ENCODE data around the gene TTLL12. TPM values are rescaled to one million over a fixed set of nuclear protein-coding genes. Genes with fewer than 3 reads are reported as not detected.

The TTLL12 gene
- total and polyA plus RNA-seq, 5 donors from 2014 or later, result 14.1 to 23.7 (median 21.6) TPM

DNA sequence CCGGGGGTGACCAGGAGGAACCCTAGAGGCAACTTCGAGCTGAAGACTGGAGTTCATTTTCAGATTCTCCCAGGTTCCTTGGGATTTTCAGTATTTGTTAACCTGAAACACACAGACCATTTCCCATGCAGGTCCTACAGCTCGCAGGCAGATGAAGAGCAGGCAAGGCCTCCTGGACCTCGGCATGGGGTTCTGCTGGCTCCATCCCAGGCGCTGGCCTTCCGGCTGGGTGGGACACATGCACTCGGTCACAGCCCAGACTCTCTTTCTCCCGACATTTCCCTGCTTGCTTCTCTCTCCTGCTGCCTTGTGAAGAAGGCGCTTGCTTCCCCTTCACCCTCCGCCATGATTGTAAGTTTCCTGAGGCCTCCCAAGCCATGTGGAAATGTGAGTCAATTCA, 15.4 kb upstream of the TTLL12 start:
- Mint-ChIP-seq H3K27me3 (peaks cover 10% of the 10 kb centered on the region), H3K9me3 (peaks cover 0 to 2% (median 0%) of the 10 kb centered on the region in 7 donors), H3K4me1 (peaks cover 0 to 11% (median 0%) of the 10 kb centered on the region in 4 donors), H3K36me3 (no peaks in the 10 kb centered on the region), H3K27ac (peak overlapping the region in 2 of 3 donors; percentile 48 to 51), H3K4me3 (no peak overlapping the region)
- Histone ChIP-seq H3K4me1 (ENCODE audit: control insufficient read depth, insufficient read depth, low read length, poor library complexity, severe bottlenecking) (peaks cover 6% of the 10 kb centered on the region), H3K4me3 (ENCODE audit: low read depth, low read length) (no peak overlapping the region), H3K27ac (ENCODE audit: insufficient read depth, low read length, poor library complexity, severe bottlenecking) (no peak overlapping the region), H3K27me3 (ENCODE audit: control insufficient read depth, insufficient read depth, low read length) (no peaks in the 10 kb centered on the region), H3K36me3 (ENCODE audit: control insufficient read depth, insufficient read depth, low read length) (no peaks in the 10 kb centered on the region), H3K9me3 (ENCODE audit: control insufficient read depth in 2 of 2, low read length in 2 of 2) (no peaks in the 10 kb centered on the region)
- ATAC-seq (ENCODE audit: low read depth in 2 of 2), result no peak
- no peak for DNase-seq

DNA sequence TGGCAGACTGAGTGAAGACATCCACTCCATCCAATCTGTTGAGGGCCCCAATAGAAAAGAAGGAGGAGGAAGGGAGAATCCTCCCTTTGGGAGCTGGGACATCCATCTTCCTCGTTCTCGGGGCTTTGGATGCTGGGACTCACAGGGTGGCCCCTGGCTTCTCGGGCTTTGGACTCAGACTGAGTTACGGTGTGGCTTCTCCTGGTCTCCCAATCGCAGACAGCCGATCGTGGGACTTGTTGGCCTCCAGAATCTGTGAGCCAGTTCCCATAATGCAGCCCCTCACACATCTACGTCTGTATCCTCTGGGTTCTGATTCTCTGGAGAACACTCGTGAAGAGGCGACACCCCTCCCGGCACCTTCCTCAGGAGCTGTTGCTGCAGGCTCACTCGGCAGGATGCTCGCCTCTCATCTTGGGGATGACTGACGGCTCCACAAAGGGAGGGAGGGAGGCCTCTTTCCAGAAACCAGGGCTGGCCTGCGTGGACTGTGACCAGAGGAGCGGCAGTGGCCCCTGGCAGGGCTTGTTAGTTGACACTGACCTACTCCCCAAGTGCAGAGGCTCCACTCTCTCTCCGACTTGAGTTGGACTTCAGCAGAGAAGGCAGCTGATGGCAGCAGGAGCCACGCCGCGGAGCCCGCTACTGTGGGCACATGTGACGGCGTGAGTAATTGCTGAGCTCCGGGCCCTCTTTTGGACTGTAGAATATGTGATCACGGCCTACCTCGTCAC, 14.7 kb upstream of the TTLL12 start:
- peaks cover 6% of the 10 kb centered on the region for H3K4me1 ChIP-seq (ENCODE audit: control insufficient read depth, insufficient read depth, low read length, poor library complexity, severe bottlenecking)
- H3K9me3 Mint-ChIP-seq, result peaks cover 0 to 2% (median 0%) of the 10 kb centered on the region in 7 donors
- H3K36me3 Mint-ChIP-seq, result no peaks in the 10 kb centered on the region
- H3K27ac Mint-ChIP-seq, result peak overlapping the region in 1 of 3 donors; percentile 51
- no peak overlapping the region for H3K4me3 Mint-ChIP-seq
- DNase-seq (no peak), ATAC-seq (ENCODE audit: low read depth in 2 of 2) (no peak)
- no peak overlapping the region for H3K27ac ChIP-seq (ENCODE audit: insufficient read depth, low read length, poor library complexity, severe bottlenecking)
- peaks cover 10% of the 10 kb centered on the region for H3K27me3 Mint-ChIP-seq
- no peak overlapping the region for H3K4me3 ChIP-seq (ENCODE audit: low read depth, low read length)
- no peaks in the 10 kb centered on the region for H3K9me3 ChIP-seq (ENCODE audit: control insufficient read depth in 2 of 2, low read length in 2 of 2)
- no peaks in the 10 kb centered on the region for H3K36me3 ChIP-seq (ENCODE audit: control insufficient read depth, insufficient read depth, low read length)
- H3K27me3 ChIP-seq (ENCODE audit: control insufficient read depth, insufficient read depth, low read length), result no peaks in the 10 kb centered on the region
- H3K4me1 Mint-ChIP-seq, result peaks cover 0 to 10% (median 0%) of the 10 kb centered on the region in 4 donors

DNA sequence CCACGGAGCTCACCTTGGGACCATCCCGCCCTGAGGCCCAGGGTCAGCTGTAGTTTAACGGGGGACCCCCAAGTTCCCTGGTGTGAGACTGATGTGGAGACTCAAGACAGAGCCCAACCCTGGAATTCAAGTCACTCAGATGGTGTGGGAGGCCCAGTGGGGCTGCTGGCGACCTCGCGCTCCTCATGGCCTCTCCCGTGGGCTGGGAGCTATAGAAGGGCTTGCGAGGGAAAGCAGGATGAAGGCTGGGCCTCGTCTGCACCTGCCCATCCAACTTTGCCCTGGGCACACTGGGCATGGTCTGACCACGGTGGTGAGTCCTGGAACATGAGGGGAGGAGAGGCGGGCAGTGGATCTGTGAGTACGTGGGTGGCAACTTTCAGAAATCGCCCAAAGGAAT, 13.6 kb upstream of the TTLL12 start:
- Mint-ChIP-seq H3K4me1 (peaks cover 0 to 4% (median 0%) of the 10 kb centered on the region in 4 donors), H3K4me3 (no peak overlapping the region), H3K9me3 (peaks cover 0 to 2% (median 0%) of the 10 kb centered on the region in 7 donors), H3K27me3 (peaks cover 16% of the 10 kb centered on the region), H3K36me3 (no peaks in the 10 kb centered on the region), H3K27ac (no peak overlapping the region)
- Histone ChIP-seq H3K36me3 (ENCODE audit: control insufficient read depth, insufficient read depth, low read length) (no peaks in the 10 kb centered on the region), H3K9me3 (ENCODE audit: control insufficient read depth in 2 of 2, low read length in 2 of 2) (no peaks in the 10 kb centered on the region), H3K4me1 (ENCODE audit: control insufficient read depth, insufficient read depth, low read length, poor library complexity, severe bottlenecking) (no peaks in the 10 kb centered on the region), H3K27ac (ENCODE audit: insufficient read depth, low read length, poor library complexity, severe bottlenecking) (no peak overlapping the region), H3K4me3 (ENCODE audit: low read depth, low read length) (no peak overlapping the region), H3K27me3 (ENCODE audit: control insufficient read depth, insufficient read depth, low read length) (no peaks in the 10 kb centered on the region)
- ATAC-seq (ENCODE audit: low read depth in 2 of 2), result no peak
- DNase-seq, result no peak

DNA sequence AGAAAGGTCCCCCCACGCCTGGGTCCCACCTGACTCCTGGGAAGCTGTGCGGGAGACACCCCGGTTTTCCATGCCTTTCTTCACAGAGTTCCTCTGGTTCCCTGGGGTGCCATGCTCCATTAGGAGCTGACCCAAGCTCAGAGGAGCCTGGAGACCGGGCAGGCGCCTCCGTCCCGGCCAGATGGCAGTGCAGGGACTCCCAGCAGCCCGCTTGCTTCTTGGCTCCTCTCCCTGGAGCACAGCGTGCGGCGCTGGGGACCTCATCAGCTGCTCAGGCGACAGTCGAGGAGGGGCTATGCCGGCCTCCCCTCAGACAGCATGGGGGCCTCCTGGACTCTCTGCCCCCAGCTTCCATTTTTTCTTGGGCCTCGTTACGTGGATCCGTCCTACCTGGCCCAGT, 13.1 kb upstream of the TTLL12 start:
- peaks cover 0 to 2% (median 0%) of the 10 kb centered on the region in 7 donors for H3K9me3 Mint-ChIP-seq
- ATAC-seq (ENCODE audit: low read depth in 2 of 2) (no peak), DNase-seq (no peak)
- peaks cover 22% of the 10 kb centered on the region for H3K27me3 Mint-ChIP-seq
- H3K27ac Mint-ChIP-seq, result no peak overlapping the region
- peaks cover 0 to under 1% (median 0%) of the 10 kb centered on the region in 4 donors for H3K4me1 Mint-ChIP-seq
- H3K4me3 Mint-ChIP-seq, result no peak overlapping the region
- H3K36me3 Mint-ChIP-seq, result no peaks in the 10 kb centered on the region
- Histone ChIP-seq H3K4me3 (ENCODE audit: low read depth, low read length) (no peak overlapping the region), H3K36me3 (ENCODE audit: control insufficient read depth, insufficient read depth, low read length) (no peaks in the 10 kb centered on the region), H3K27me3 (ENCODE audit: control insufficient read depth, insufficient read depth, low read length) (no peaks in the 10 kb centered on the region), H3K27ac (ENCODE audit: insufficient read depth, low read length, poor library complexity, severe bottlenecking) (no peak overlapping the region), H3K4me1 (ENCODE audit: control insufficient read depth, insufficient read depth, low read length, poor library complexity, severe bottlenecking) (no peaks in the 10 kb centered on the region), H3K9me3 (ENCODE audit: control insufficient read depth in 2 of 2, low read length in 2 of 2) (no peaks in the 10 kb centered on the region)

DNA sequence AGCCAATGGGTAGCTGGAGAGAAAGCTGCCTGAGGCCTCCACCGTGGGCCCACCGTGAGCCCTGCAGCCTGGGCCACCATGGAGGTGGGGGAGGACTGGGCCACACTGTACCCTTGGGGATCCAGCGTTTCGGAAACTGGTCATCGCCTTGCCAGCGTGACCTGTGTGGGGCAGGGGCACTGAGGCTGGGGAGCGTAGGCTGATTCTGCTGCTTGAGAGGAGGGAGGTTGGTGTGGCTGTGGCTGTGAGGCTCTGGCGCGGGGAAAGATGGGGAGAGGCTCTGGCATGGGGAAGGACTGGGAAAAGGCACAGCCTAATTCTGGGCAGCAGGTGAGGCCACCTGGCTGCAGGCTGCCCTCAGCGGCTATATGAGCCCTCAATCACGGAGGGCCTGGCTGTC, 12.6 kb upstream of the TTLL12 start:
- no peak for DNase-seq
- ATAC-seq (ENCODE audit: low read depth in 2 of 2), result no peak
- Histone ChIP-seq H3K4me3 (ENCODE audit: low read depth, low read length) (no peak overlapping the region), H3K4me1 (ENCODE audit: control insufficient read depth, insufficient read depth, low read length, poor library complexity, severe bottlenecking) (no peaks in the 10 kb centered on the region), H3K9me3 (ENCODE audit: control insufficient read depth in 2 of 2, low read length in 2 of 2) (no peaks in the 10 kb centered on the region), H3K27ac (ENCODE audit: insufficient read depth, low read length, poor library complexity, severe bottlenecking) (no peak overlapping the region), H3K27me3 (ENCODE audit: control insufficient read depth, insufficient read depth, low read length) (no peaks in the 10 kb centered on the region), H3K36me3 (ENCODE audit: control insufficient read depth, insufficient read depth, low read length) (no peaks in the 10 kb centered on the region)
- H3K27me3 Mint-ChIP-seq, result peaks cover 25% of the 10 kb centered on the region
- H3K9me3 Mint-ChIP-seq, result peaks cover 0 to 2% (median 0%) of the 10 kb centered on the region in 7 donors
- H3K27ac Mint-ChIP-seq, result no peak overlapping the region
- no peaks in the 10 kb centered on the region for H3K36me3 Mint-ChIP-seq
- H3K4me3 Mint-ChIP-seq, result peak overlapping the region in 1 of 4 donors; percentile 63
- no peaks in the 10 kb centered on the region for H3K4me1 Mint-ChIP-seq

DNA sequence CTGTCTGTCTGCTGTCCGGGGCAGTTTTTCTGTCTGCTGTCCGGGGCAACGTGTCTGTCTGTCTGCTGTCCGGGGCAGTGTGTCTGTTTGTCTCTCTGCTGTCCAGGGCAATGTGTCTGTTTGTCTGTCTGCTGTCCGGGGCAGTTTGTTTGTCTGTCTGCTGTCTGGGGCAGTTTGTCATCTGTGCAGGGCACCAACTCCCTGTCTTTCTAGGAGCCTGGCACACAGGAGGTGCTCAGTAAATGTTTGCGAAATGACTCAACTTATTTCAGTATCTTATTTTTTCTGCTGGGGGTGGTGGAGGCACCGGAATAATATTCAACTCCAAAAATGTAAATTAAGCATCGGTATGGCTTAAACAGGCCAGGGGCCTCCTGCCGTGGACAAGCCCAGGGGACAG, 12.0 kb upstream of the TTLL12 start:
- no peaks in the 10 kb centered on the region for H3K27me3 ChIP-seq (ENCODE audit: control insufficient read depth, insufficient read depth, low read length)
- H3K36me3 ChIP-seq (ENCODE audit: control insufficient read depth, insufficient read depth, low read length), result no peaks in the 10 kb centered on the region
- no peak overlapping the region for H3K27ac Mint-ChIP-seq
- H3K9me3 Mint-ChIP-seq, result peaks cover 0 to 2% (median 0%) of the 10 kb centered on the region in 7 donors
- no peak for DNase-seq
- peaks cover 31% of the 10 kb centered on the region for H3K27me3 Mint-ChIP-seq
- no peak overlapping the region for H3K4me3 ChIP-seq (ENCODE audit: low read depth, low read length)
- H3K4me1 ChIP-seq (ENCODE audit: control insufficient read depth, insufficient read depth, low read length, poor library complexity, severe bottlenecking), result no peaks in the 10 kb centered on the region
- H3K27ac ChIP-seq (ENCODE audit: insufficient read depth, low read length, poor library complexity, severe bottlenecking), result no peak overlapping the region
- no peaks in the 10 kb centered on the region for H3K9me3 ChIP-seq (ENCODE audit: control insufficient read depth in 2 of 2, low read length in 2 of 2)
- H3K36me3 Mint-ChIP-seq, result no peaks in the 10 kb centered on the region
- ATAC-seq (ENCODE audit: low read depth in 2 of 2), result no peak
- no peaks in the 10 kb centered on the region for H3K4me1 Mint-ChIP-seq
- no peak overlapping the region for H3K4me3 Mint-ChIP-seq

DNA sequence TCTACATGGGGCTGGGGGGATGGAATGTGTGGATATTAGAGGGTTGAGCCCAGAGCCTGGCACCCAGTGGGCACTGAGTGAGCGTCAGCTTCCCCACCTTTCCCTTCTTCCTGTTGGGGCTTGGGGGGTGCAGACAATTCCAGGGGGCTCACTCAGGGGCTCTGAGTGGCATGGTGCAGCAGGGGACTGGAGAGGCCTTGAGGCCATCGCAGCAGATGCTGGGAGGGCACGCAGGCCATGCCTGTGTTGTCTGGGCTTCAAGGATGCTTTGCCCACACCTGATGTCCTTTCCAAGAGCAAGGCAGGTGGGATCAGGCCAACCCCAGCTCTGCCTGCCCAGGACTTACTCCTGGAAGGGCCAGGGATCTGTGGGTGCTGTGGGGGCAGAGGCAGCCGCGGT, 11.2 kb upstream of the TTLL12 start:
- Mint-ChIP-seq H3K27me3 (peaks cover 39% of the 10 kb centered on the region), H3K36me3 (no peaks in the 10 kb centered on the region), H3K4me1 (no peaks in the 10 kb centered on the region), H3K9me3 (peaks cover 0 to 2% (median 0%) of the 10 kb centered on the region in 7 donors), H3K27ac (peak overlapping the region in 1 of 3 donors; percentile 20), H3K4me3 (no peak overlapping the region)
- Histone ChIP-seq H3K27me3 (ENCODE audit: control insufficient read depth, insufficient read depth, low read length) (no peaks in the 10 kb centered on the region), H3K4me1 (ENCODE audit: control insufficient read depth, insufficient read depth, low read length, poor library complexity, severe bottlenecking) (no peaks in the 10 kb centered on the region), H3K27ac (ENCODE audit: insufficient read depth, low read length, poor library complexity, severe bottlenecking) (no peak overlapping the region), H3K9me3 (ENCODE audit: control insufficient read depth in 2 of 2, low read length in 2 of 2) (no peaks in the 10 kb centered on the region), H3K4me3 (ENCODE audit: low read depth, low read length) (no peak overlapping the region), H3K36me3 (ENCODE audit: control insufficient read depth, insufficient read depth, low read length) (no peaks in the 10 kb centered on the region)
- ATAC-seq (ENCODE audit: low read depth in 2 of 2) (no peak), DNase-seq (no peak)
